BLaER1 (cell line): ENCODE data around the gene CNOT2.
"Not testable (repeated sequence)": the region's sequence is repeated elsewhere in the genome, so short reads cannot be mapped to it uniquely, and the experiment has no call there.

Experiments
- H3K27ac ChIP-seq: shearing (Covaris generic); formaldehyde crosslinking; 2 replicates; pipeline ENCODE4 v1.8.1; 2022
- H3K27me3 ChIP-seq: shearing (Covaris generic); formaldehyde crosslinking; 2 replicates; pipeline ENCODE4 v1.8.1; 2022
- H3K36me3 ChIP-seq: shearing (Covaris generic); formaldehyde crosslinking; 2 replicates; pipeline ENCODE4 v1.8.1; 2022
- H3K4me1 ChIP-seq: shearing (Covaris generic); formaldehyde crosslinking; 2 replicates; pipeline ENCODE4 v1.8.1; 2022
- H3K4me2 ChIP-seq: shearing (Covaris generic); formaldehyde crosslinking; 2 replicates; pipeline ENCODE4 v1.8.1; 2022
- H3K4me3 ChIP-seq: shearing (Covaris generic); formaldehyde crosslinking; 2 replicates; pipeline ENCODE4 v1.8.1; 2022
- H3K9ac ChIP-seq: shearing (Covaris generic); formaldehyde crosslinking; 2 replicates; pipeline ENCODE4 v1.8.1; 2022
- H3K9me3 ChIP-seq: shearing (Covaris generic); formaldehyde crosslinking; 2 replicates; pipeline ENCODE4 v1.8.1; 2022
- H4K20me1 ChIP-seq: shearing (Covaris generic); formaldehyde crosslinking; 2 replicates; pipeline ENCODE4 v1.8.1; 2022
- Cebpa-rat ChIP-seq: shearing (Covaris generic); IDR thresholded peaks from 2 replicates; pipeline ENCODE4 v1.8.1; 2022

The CNOT2 gene

DNA sequence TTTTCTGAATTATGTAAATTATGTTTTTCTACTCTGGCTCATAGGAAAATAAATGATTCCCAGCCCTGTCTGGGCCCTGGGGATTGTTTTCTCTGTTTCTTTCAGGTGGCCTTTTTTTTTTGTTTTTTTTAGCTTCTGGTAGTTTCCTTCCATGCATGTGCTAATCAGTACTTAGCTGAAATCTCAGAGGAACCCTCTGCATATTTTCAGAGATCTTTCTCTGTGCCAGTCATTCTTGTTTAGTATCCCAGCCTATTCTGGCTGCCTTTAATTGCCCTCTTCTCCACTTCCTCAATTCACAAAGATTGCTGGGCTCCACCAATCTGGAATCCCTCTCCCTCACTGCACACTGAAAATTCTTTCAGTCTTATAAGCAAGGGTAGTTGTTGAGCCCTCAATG is 46.9 kb downstream of the CNOT2 start:
- no peak for TF ChIP-seq Cebpa-rat
- no peak overlapping the region for H3K4me3 ChIP-seq

DNA sequence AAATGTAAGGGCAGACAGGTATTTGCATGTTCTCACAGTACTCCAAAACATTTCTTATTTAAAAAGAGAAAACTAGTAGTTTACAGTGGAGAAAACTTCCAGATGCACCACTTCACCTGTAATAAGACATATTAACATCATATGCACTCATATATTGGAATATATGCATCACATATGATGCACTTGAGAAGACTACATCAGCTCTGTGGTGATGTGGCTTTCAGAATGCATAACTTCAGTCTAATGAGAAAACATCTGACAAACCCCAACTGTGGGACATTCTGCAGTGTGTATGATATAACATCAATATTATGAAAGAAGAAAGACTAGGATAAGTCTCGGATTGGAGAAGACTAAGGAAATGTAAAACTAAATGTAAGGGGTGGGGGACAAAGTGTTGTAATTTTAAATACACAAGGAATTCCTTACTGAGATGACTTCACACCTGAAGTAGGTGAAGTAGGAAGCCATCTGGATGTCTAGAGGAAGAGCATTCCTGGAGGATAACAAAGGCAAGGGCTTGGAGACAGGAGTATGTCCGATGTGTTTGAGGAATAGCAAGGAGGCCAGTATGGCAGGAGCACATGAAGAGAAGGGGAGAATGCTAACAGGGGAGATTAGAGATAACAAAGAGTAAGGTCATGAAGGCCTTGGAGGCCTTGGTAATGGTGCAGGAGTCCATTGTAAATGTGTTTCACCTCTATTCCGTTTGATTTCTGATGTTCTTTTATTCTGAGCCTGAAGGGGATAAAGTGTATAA is 49.0 kb downstream of the CNOT2 start:
- Histone ChIP-seq H3K9ac (no peak overlapping the region), H3K36me3 (peaks cover 69% of the 10 kb centered on the region), H3K9me3 (peaks cover 13% of the 10 kb centered on the region), H3K4me1 (peaks cover 10% of the 10 kb centered on the region), H3K27me3 (no peaks in the 10 kb centered on the region), H3K4me2 (no peak overlapping the region), H3K27ac (no peak overlapping the region), H4K20me1 (peaks cover 72% of the 10 kb centered on the region), H3K4me3 (no peak overlapping the region)
- TF ChIP-seq Cebpa-rat, result no peak

More for the DNA sequence above, 46.9 kb downstream of the CNOT2 start:
- peaks cover 87% of the 10 kb centered on the region for H4K20me1 ChIP-seq
- peaks cover 9% of the 10 kb centered on the region for H3K9me3 ChIP-seq
- H3K27me3 ChIP-seq, result no peaks in the 10 kb centered on the region
- H3K4me2 ChIP-seq, result no peak overlapping the region
- H3K36me3 ChIP-seq, result peaks cover 71% of the 10 kb centered on the region
- no peak overlapping the region for H3K27ac ChIP-seq
- H3K9ac ChIP-seq, result no peak overlapping the region
- peaks cover 10% of the 10 kb centered on the region for H3K4me1 ChIP-seq

DNA sequence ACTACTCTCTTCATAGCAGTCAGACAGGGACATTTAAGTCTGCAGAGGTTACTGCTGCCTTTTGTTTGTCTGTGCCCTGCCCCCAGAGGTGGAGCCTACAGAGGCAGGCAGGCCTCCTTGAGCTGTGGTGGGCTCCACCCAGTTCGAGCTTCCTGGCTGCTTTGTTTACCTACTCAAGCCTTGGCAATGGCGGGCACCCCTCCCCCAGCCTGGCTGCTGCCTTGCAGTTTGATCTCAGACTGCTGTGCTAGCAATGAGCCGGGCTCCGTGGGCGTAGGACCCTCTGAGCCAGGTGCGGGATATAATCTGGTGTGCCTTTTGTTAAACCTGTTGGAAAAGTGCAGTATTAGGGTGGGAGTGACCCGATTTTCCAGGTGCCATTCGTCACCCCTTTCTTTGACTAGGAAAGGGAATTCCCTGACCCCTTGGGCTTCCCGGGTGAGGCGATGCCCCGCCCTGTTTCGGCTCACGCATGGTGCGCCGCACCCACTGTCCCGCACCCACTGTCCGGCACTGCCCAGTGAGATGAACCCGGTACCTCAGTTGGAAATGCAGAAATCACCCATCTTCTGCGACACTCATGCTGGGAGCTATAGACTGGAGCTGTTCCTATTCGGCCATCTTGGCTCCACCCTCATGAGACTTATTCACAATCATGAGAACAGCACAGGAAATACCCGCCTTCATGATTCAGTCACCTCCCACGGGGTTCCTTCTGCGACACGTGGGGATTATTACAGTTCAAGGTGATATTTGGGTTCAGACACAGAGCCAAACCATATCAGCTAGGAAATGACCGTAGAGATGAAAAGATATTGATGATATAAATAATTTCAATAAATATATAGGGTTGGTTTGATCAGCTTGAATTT is 61.7 kb downstream of the CNOT2 start:
- not testable (repeated sequence) for H3K9ac ChIP-seq, H3K4me2 ChIP-seq, H3K27ac ChIP-seq, H3K4me1 ChIP-seq, H3K27me3 ChIP-seq, H3K4me3 ChIP-seq
- Histone ChIP-seq H3K9me3 (peaks cover 31% of the 10 kb centered on the region), H4K20me1 (peaks cover 51% of the 10 kb centered on the region), H3K36me3 (peaks cover 46% of the 10 kb centered on the region)

DNA sequence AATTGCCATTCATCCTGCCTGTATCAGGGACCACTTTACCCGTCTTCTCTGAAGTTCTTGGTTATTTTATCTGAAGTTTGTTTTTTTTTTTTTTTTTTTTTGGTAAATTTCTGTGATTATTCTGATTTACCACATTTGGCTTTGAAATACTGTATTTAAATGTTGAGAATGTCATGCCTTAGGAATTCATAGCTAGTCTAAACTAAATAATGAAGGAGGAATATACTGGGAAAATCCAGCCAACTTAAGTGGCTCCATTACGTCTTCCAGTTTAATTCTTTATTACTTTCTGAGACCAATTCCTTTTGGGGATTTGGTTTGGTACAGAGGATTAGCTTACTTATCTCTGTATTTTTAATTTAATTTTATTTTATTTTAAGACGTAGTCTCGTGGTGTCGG is 62.6 kb downstream of the CNOT2 start:
- peaks cover 30% of the 10 kb centered on the region for H3K9me3 ChIP-seq
- H3K4me1 ChIP-seq, result no peaks in the 10 kb centered on the region
- peaks cover 49% of the 10 kb centered on the region for H3K36me3 ChIP-seq
- no peak overlapping the region for H3K9ac ChIP-seq
- H3K27me3 ChIP-seq, result no peaks in the 10 kb centered on the region
- H3K4me3 ChIP-seq, result no peak overlapping the region
- H4K20me1 ChIP-seq, result peaks cover 59% of the 10 kb centered on the region
- no peak overlapping the region for H3K4me2 ChIP-seq
- H3K27ac ChIP-seq, result no peak overlapping the region
- no peak for TF ChIP-seq Cebpa-rat

DNA sequence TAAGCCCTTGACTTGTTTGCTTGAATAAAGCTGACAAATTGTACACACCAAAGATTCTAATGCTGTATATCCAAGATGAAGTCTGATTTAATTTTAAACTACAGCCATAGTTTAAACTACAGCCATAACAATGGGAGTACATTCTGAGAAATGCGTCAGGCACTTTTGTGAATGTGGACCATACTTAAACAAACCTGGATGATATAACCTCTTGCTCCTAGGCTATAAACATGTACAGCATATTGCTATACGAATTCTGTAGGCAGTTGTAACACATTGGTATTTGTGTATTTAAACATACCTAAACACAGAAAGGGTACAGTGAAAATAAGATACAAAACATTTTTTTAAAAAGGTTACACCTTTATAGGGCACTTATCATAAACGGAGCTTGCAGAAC is 63.4 kb downstream of the CNOT2 start:
- H3K27ac ChIP-seq, result no peak overlapping the region
- H3K9me3 ChIP-seq, result peaks cover 25% of the 10 kb centered on the region
- H3K36me3 ChIP-seq, result peaks cover 52% of the 10 kb centered on the region

DNA sequence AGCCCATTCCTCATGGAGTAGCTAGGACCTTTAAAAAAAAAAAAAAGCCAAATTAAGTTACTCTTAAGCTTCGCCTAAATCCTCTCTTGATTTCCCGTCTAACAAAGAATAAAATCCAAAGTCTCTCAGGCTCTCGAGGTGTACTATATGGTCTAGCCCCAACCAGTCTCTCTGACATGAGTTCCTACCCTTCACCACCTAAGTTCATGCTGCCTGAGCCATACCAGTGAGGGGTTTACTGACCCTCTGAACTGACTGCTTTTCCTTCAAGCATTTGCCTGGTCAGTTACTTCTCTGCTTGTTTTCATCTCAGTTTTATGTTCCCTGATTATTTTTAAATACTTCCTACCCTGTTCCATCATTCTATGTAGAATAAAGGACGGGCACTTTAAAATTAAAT is 64.6 kb downstream of the CNOT2 start:
- no peak overlapping the region for H3K4me2 ChIP-seq
- peaks cover 25% of the 10 kb centered on the region for H3K9me3 ChIP-seq
- no peak overlapping the region for H3K4me3 ChIP-seq
- no peak overlapping the region for H3K9ac ChIP-seq
- no peak overlapping the region for H3K27ac ChIP-seq
- H3K4me1 ChIP-seq, result no peaks in the 10 kb centered on the region
- H3K27me3 ChIP-seq, result no peaks in the 10 kb centered on the region
- TF ChIP-seq Cebpa-rat, result no peak
- peaks cover 78% of the 10 kb centered on the region for H4K20me1 ChIP-seq
- peaks cover 52% of the 10 kb centered on the region for H3K36me3 ChIP-seq

More for the DNA sequence above, 63.4 kb downstream of the CNOT2 start:
- TF ChIP-seq Cebpa-rat, result no peak
- H3K9ac ChIP-seq, result no peak overlapping the region
- H4K20me1 ChIP-seq, result peaks cover 68% of the 10 kb centered on the region
- no peaks in the 10 kb centered on the region for H3K4me1 ChIP-seq
- no peak overlapping the region for H3K4me2 ChIP-seq
- no peaks in the 10 kb centered on the region for H3K27me3 ChIP-seq
- H3K4me3 ChIP-seq, result no peak overlapping the region

DNA sequence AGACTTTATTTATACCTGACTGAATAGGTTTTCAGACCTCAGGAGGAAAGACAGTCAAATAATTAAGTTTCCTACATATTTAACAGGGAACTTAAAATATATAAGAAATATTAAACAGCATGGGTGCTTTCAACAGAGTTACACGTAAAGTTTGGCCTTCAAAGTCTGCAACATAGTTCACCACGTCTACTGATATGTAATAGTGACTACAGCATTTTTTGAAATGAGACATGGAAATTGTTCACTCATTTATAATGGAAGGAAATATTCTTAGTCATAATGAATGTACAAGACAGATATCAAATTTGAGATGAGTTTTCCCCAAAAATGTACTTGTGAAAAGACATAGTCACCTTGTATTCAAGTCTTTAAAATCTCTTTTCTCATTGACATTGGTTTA is 66.1 kb downstream of the CNOT2 start:
- Histone ChIP-seq H3K27ac (no peak overlapping the region), H3K4me1 (no peaks in the 10 kb centered on the region), H3K36me3 (peaks cover 50% of the 10 kb centered on the region), H3K4me3 (no peak overlapping the region), H3K4me2 (no peak overlapping the region), H3K9ac (no peak overlapping the region), H3K27me3 (no peaks in the 10 kb centered on the region), H4K20me1 (peaks cover 92% of the 10 kb centered on the region), H3K9me3 (peaks cover 11% of the 10 kb centered on the region)
- TF ChIP-seq Cebpa-rat, result no peak

DNA sequence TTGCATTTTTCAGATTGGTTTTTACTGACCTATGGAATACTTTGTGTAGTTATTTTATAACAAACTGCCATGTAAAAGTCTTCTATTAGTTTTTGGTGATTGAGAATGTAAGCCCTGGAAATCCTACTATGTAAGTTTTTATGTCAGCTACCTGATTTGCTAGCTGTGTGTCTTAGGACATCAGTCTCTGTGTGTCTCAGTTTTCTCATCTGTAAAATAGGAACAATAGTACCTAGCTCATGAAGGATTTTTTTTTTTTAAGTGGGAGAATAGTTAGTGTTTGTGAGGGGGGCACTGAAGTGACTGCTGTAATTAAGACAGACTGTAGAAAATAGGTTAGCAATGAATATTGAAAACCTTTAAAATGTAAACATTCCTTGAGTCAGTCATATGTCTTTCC is 70.9 kb downstream of the CNOT2 start:
- Histone ChIP-seq H4K20me1 (peaks cover 89% of the 10 kb centered on the region), H3K4me1 (peaks cover 37% of the 10 kb centered on the region), H3K36me3 (peaks cover 25% of the 10 kb centered on the region), H3K9me3 (no peaks in the 10 kb centered on the region), H3K4me2 (no peak overlapping the region), H3K27me3 (no peaks in the 10 kb centered on the region), H3K4me3 (no peak overlapping the region), H3K27ac (no peak overlapping the region), H3K9ac (no peak overlapping the region)
- no peak for TF ChIP-seq Cebpa-rat

DNA sequence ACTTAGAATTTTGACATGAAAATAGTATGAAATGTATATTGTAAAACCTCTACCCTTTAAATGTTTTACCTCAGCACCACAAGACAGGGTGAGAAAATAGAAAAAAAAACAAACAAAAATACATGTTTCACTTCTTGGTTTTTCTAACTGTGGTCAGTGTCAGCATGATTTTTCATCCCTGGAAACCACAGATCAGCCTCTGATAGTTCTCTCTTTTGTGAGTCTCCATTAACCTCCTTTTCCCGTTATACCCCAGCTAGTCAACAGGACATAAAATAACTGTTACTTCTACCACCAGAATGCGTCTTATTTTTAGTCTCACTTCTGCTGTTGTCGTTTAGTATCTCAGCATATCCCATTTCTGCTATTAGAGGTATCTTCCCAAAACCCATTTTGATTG is 74.5 kb downstream of the CNOT2 start:
- peak overlapping the region; percentile 11; the same call in 1 of the 2 replicates for H3K4me3 ChIP-seq
- no peak overlapping the region for H3K9ac ChIP-seq
- H3K27me3 ChIP-seq, result no peaks in the 10 kb centered on the region
- H3K27ac ChIP-seq, result peak overlapping the region; percentile 68
- H3K4me2 ChIP-seq, result peak overlapping the region; percentile 72
- H3K36me3 ChIP-seq, result peaks cover 33% of the 10 kb centered on the region
- H3K9me3 ChIP-seq, result no peaks in the 10 kb centered on the region
- peaks cover 47% of the 10 kb centered on the region for H3K4me1 ChIP-seq
- TF ChIP-seq Cebpa-rat, result no peak
- H4K20me1 ChIP-seq, result peaks cover 54% of the 10 kb centered on the region

DNA sequence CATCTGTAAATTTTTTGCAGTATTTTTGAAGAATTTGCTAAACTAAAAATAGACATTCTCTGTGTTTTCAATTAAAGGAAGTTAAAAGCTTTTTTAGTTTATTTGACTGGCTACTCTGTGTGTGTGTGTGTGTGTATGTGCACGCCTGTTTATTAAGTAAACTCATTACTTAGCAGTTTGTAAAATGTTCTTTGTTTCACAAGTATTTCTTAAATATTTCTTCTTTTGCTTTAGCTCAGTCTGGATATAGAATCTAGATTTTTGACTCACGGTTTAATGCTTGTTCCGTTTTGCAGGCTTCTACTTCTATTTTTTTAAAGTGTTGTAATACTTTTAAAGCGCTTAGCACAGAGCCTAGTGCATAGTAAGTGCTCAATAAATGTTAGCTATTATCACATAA is 76.4 kb downstream of the CNOT2 start:
- H3K36me3 ChIP-seq, result peaks cover 41% of the 10 kb centered on the region
- H3K4me1 ChIP-seq, result peaks cover 46% of the 10 kb centered on the region
- no peak overlapping the region for H3K4me3 ChIP-seq
- H3K4me2 ChIP-seq, result peak overlapping the region; percentile 72
- 0 out of 2 replicates have a peak overlapping the region, but pooled peaks have one; percentile 20 for H3K27ac ChIP-seq
- no peaks in the 10 kb centered on the region for H3K9me3 ChIP-seq
- no peaks in the 10 kb centered on the region for H3K27me3 ChIP-seq
- H4K20me1 ChIP-seq, result peaks cover 37% of the 10 kb centered on the region
- no peak for TF ChIP-seq Cebpa-rat
- no peak overlapping the region for H3K9ac ChIP-seq
